Epidermal melanocyte (primary cell): ENCODE data around the gene P2RX3.
"Not testable (repeated sequence)": the region's sequence is repeated elsewhere in the genome, so short reads cannot be mapped to it uniquely, and the experiment has no call there.

Experiments
- DNase-seq: peaks from one replicate; pipeline ENCODE4 v3.0.0; 2011; ENCODE audit warnings: low spot score; ENCODE audit not compliant: insufficient read length

P2RX3 gene

DNA sequence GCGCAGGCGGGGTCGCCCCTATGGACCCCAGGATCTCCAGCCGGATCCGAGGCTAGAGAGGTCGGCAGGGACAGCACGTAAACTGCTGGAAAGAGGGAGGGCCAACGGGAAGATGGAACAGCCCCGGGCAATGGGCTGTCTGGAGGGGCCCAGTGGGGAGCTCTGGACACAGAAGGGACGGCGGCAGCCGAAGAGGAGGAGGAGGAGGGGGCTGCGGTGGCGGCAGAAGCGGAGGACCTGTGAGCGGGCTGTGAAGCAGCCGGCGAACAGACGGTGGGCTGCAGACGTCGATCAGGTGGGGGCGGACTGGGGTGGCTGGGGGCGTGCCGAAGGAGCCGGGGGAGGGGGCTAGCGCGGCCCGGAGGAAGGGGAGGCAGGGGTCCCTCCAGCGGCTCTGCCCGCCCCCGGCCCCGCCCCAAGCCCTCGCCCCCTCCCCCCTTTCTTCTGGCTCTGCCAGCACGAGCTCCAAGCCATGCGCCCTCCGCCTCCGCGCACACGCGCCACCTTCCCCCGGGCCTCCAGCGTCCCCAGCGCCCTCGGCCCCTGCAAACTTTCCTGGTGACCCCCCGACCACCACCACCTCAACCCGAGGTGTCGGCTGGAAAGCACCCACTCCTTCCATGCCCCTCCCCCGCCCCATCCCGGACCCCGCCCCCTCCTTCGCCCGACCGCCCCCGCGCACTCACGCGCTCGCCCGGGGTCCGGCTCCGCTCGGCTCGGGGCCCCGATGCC, 13.8 kb upstream of the P2RX3 start:
- no peak for DNase-seq

- peak; percentile 98 for DNase-seq
These were observed 13.0 kb upstream of the P2RX3 start, which contains the start of gene TNKS1BP1 for GRCh38 chr11:57324886-57325734. TNKS1BP1 (minus strand) TSS chr11:57324952; CDS start chr11:57321885, 3,067 bp downstream.

DNA sequence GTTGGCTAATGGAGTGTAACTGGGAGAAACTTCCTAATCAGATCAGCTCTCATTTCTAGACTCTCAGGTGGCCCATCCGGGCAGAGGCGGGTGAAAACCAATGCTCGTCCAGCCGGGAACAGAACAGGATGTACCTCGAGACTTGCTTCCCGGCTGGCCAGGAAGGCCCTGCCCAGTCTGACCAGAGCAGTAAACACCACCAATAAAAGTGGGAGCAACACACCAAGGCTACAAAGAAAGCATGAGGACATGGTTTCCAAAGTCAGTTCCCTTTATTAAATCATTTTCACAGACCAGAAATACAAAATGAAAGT, 12.5 kb upstream of the P2RX3 start:
- DNase-seq: no peak

- no peak for DNase-seq
These were observed 10.4 kb upstream of the P2RX3 start for GRCh38 chr11:57327721-57328120.

DNA sequence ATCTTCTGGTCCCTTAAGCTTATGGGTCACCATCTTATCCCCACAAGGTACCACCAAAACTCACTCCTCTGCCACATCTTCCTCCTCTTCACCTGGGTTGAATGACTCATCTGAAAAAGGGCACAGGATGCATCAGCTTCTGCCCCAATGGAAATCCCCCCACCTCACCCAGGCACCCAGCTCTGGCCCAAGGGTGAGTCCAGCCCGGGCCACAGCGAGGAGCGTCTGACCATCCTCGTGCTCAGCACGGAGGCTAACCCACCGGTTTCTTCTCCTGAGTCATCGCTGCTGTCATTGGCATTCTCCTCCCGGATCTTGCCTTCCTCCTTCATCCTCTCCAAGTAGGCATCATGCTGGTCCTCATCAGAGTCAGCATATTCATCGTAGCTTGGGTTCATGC, 8.1 kb upstream of the P2RX3 start:
- no peak for DNase-seq

DNA sequence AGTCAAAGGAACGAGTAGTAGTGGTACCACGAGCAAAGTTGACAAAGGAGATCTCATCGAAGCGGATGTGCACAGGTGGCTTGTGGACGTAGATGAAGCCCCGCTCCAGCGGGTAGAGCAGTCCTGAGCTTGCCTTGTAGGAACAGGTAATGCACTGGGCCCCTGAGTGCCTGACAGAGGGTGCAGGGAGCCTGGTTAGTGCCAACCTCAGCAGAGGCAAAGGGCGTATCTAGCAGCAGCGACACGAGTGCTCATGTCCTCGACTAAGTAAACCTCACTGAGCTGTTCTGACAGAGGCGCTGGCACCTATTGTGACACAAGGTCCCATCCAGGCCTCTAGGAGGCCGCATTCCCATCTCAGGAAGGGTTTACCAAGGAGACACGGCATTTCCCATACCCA, 6.4 kb upstream of the P2RX3 start:
- DNase-seq: no peak

DNA sequence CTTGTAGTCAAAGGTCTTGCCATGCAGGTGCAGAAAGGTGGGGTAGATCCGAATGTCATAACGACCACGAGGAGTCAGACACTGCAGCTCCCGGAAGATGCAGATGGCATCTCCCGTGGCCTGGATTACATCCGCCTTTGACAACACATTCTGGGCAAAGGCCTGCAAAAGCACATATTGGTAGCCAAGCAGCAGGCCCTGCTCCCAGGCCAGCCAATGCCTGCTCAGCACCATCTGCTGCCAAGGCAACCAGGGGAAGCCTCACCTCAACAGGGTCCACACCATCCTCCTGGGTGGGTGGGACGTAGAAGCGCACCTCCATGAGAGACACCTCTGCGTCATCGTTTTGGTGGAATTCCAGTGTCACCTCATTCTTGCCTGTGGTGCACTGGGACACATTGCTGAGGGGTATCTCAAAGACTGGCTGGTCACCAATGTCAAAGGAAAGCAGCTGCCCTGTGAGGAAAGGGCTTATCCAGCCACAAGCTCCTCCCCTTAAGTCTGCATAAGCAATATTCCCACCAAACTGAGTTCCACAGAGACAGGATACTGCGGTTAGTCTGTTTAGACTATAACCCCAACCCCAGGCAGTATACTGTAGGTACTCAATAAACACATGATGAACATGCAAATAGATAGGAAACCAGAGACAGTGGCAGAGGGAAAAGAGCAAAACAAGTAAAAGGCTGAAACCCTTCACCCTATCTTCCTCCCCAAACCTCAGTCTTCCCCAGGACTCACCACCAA, 5.3 kb upstream of the P2RX3 start:
- no peak for DNase-seq

GRCh38 chr11:57335023-57335342, 3.2 kb upstream of the P2RX3 start:
- DNase-seq: no peak

GRCh38 chr11:57335343-57336110, 2.6 kb upstream of the P2RX3 start, which contains the start of gene SSRP1:
SSRP1 (minus strand) TSS chr11:57335892; CDS start chr11:57335121, 771 bp downstream.
- DNase-seq: peak; percentile 85

DNA sequence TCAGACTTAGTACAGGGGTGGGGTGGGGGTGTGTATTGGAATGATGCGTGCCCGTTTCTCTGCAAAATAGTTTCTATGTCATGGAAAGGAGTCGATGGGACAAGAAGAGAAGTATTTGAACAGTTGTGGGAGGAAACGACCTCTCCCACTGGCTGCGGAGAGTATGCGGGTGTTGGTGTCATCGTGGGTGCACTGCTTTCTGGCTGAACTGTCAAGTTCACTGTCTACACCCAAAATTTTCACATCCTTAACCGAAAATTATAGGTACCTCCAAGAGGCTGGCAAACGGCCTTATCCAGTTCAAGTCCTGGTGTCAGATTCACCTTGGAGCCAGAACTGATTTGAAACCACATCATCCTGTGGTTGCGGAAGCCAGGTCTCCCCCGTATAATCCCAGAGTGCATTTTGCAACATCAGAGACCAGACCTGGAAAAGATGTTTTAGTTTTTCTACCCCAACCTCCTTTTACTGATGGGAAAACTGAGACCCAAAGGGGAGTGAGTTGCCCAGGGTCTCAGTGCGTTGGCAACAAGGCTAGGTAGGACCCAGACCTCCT, 2.0 kb upstream of the P2RX3 start:
- no peak for DNase-seq

DNA sequence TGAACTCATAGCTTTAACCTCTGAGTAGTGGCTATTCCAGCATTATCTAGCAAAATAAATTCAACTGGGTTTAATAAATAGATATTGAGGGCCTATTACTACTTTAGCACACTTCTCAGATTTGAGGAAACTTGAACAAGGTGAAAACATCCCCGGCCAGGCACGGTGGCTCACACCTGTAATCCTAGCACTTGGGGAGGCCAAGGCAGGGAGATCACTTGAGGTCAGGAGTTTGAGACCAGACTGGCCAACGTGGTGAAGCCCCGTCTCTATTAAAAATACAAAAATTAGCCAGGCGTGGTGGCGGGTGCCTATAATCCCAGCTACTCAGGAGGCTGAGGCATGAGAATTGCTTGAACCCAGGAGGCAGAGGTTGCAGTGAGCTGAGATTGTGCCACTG, 1.3 kb upstream of the P2RX3 start:
- not testable (repeated sequence) for DNase-seq

DNA sequence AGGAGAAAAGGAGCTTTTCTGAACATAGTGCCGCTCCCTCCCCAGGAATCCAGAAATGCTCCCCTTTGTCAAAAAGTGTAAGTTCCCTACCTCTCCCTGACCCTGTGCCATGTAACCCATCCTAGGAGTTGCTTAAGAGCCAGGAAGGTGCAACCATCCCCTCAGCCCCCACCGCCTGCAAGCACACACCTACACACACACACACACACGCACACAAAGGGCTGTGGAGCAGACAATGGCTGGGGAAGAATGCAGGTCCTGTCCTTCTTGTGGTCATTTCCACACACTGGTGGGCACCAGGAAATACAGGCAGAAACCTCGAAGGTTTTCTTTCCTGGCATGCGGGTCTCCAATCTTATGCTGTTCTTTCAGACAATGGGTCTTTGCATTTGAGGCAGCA, 1.2 kb downstream of the P2RX3 start:
- no peak for DNase-seq

DNA sequence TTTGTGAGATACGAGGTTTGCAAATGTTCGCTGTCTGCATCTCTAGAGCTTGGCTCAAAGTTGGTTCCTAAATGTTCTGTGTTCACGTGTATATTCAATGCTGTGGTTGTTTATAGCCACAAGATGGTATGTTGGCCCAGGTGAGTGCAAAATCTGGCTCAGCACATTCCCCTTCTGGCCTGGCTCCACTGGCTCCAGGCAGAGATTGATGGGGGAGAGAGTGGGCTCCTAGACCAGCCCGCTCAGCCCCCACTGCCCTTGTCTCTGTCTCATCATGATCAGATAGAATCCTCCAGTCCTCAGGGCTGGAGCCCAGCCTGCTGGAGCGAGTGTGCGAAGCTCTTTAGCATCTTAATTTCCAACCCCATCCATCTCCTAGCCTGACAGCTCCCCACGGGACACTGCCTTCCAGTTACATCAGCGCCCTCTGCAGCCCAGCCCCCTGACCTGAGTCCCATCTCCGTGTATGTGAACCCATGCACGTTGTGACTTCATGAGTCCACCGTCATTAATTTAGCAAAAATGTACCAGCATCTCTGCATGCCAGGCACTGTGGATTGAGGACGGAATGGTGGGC, 2.0 kb downstream of the P2RX3 start:
- no peak for DNase-seq

DNA sequence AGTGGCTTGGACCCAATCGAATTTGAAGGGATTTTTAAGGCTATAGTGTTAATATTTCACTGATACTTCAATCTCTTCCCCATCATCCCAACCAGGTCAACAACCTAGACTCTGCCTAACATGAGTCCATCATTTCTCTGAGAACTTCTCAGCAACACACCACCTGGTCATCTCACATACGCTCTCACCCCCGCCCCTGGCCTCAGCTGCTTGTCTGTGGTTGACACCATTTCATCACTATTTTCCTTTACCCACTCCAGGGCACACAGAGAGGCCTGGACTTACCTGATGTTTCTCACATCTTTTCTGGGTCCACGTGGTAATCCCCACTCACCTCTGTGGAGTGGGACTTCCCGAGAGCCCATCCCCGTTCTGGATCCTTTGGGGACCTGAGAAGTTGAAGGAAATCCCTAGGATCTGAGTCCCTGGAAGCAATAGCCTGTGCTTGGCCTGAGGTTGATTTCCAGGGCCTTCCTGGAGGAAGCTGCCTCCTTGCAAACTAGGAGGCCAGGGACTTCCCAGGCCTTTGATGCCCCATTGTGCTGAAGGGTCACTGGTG, 3.2 kb downstream of the P2RX3 start:
- no peak for DNase-seq

GRCh38 chr11:57342702-57343101, 4.5 kb downstream of the P2RX3 start:
- no peak for DNase-seq

GRCh38 chr11:57343825-57344224, 5.7 kb downstream of the P2RX3 start:
- DNase-seq: no peak

DNA sequence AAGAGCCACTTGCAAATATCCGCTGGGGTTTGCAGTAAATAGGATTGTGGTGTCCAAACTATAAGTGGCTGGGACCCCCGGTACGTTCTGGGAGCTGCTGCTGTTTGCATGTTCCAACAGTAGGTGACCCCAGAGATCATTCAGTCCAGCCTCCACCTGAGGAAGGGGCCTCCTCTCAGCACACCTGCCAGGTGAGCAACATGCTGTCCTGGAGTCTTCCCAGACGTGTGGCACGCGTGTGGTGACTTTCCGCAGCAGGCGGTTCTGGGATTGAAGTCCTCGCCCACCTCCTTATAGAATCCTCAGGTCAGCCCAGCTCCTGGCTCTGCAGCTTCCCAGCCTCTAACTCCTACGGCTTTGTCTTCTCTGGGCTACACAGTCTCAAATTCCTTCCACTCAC, 6.7 kb downstream of the P2RX3 start:
- no peak for DNase-seq

- peak; percentile 86 for DNase-seq
These were observed 7.5 kb downstream of the P2RX3 start for GRCh38 chr11:57345555-57346211.

DNA sequence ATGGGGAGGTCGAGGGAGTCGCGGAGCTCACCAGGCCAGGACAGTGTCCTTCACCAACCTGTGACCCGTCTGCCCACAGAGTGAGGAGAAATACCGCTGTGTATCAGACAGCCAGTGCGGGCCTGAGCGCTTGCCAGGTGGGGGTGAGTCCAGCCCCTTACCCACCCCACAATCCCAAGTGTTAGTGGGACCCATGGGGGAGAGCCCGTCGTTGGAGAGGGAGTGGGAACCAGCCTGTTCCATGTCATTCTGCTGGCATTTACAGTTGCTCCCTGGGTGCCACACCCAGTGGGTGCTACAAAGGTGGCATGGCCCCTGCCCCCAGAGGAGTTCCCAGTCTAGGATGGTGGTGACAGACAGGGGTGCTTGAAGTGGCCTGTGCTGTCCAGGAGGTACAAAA, 9.2 kb downstream of the P2RX3 start:
- DNase-seq: no peak

DNA sequence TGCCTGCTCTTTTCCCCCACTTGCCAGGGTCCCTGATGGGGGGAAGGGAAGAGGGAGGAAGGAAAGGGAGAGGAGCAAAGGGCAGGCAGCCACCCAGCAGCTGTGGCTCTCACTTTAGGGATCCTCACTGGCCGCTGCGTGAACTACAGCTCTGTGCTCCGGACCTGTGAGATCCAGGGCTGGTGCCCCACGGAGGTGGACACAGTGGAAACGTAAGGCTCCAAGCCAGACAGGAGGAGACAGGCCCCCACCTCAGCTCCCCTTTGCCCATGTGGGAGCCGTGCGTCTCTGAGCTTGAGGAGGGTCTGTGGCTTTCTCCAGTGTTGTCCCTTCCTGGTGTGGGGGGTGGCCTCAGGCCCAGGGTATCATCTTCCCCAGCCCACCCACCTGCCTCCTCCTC, 9.9 kb downstream of the P2RX3 start:
- DNase-seq: no peak
